Stimulated activated CD4-positive, alpha-beta T cell treated with anti-CD3 and anti-CD28 coated beads, Interleukin-2, amount 100 ng/mL, for 24 hours (primary cell): ENCODE data around the gene SFRP4.

Experiments
- DNase-seq, 2 donors: peaks; one replicate each; pipeline ENCODE4 v3.0.0-alpha.2; 2020

SFRP4 gene

DNA sequence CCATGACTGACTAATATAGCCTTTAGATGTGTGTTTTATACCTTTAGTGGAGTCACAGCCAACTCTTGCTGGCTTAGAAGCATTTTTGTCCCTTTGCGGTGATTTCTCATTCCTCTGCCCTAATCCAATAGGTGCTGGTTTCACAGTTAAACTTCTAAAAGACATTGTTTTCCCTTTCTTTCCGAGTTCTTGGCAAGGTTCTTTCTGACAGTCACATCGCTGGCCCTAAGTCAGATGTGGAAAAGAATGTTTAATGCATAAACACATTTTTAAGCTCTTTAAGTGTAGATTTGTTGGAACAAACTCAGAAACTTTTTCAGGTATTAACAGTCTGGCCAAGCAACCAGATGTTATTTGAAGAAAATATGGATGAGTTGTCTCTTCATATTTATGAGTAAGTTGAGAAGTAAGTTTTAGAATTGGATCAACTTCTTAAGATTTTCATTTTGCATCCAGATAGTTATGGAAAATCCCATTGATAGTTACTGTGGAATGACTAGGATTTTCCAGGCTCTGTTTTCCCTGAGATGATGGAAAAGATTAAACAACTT is 7.9 kb upstream of the SFRP4 start:
- no peak for DNase-seq

- no peak for DNase-seq
Observed at GRCh38 chr7:37923996-37924395, 7.4 kb upstream of the SFRP4 start.

DNA sequence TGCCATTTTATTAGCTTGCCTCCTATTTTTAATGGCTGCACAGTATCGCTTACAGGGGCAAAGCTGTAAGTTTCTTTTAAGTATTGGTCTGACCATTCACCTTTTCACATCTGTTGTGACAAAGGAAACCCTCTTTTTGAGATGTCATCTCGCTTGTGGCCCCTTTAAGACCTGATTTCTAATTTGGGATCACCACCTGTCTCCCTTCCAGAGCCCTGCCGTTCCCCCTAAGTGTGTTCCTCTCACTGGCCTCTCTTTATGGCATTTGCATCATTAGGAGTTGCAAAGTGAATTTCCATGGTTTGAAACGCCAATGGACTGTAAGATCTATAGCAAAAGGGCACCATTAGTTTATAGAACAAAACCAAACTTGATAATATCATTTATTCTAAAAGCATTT is 5.3 kb upstream of the SFRP4 start:
- DNase-seq, result no peak

- DNase-seq, result peak in 1 of 2 donors; percentile 25
Observed at GRCh38 chr7:37920849-37921805, 4.5 kb upstream of the SFRP4 start.

GRCh38 chr7:37920305-37920848 is 3.8 kb upstream of the SFRP4 start, which contains the start of gene EPDR1:
EPDR1 (plus strand) TSS chr7:37920640; CDS start chr7:37920940, 300 bp downstream.
- DNase-seq, result peak in 1 of 2 donors; percentile 34

GRCh38 chr7:37918526-37918925 is 1.9 kb upstream of the SFRP4 start:
- DNase-seq, result no peak

- peak in 1 of 2 donors; percentile 14 for DNase-seq
Observed at GRCh38 chr7:37916017-37916672, 472 bp downstream of the SFRP4 start.

- DNase-seq, result no peak
Observed at GRCh38 chr7:37915438-37915837, 1.2 kb downstream of the SFRP4 start.

DNA sequence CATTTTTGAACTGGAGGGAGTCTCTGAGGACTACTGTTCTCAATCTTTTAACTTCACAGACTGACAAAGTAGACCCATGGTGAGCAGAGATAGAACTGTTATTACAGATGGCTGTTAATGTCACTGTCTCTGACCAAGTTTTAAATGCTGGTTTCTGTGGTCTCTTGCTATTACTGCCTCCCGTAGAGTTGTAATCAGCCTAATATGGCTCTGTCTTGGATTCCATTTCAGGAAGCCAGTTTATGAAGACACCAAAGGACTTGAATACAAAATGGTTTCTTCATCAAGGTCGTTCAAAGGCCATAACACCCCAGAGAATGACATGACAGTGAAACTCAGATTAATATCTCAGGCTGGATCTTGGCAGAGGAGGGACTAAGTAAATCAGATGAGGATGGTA is 3.9 kb downstream of the SFRP4 start:
- no peak for DNase-seq

DNA sequence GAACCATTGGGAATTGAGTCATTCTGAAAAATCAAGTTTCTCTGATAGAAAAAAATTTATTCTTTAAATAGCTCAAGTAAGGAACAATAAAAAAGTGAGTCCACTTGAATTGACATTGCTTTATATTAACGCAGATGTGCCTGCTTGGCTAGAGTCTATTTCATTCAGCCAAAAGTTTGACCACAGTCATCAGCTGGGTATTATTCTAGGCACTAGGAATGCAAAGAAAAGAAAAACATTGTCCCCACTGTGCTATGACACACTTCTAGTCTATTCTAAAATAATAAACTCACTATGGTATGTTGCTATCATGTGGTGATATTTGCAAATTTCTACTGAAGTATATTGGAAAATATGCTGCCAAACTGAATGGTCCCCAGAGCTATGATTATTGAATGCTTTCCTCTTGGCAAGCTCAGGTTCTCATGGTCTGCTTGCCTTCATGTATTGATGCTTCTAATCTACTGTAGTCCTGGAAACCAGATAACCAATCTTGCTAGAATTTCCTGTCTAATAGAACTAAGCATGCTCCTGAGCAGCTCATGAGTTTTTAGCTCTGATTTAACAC is 8.3 kb downstream of the SFRP4 start:
- DNase-seq, result no peak

GRCh38 chr7:37901890-37902524 is 14.6 kb downstream of the SFRP4 start:
- no peak for DNase-seq

GRCh38 chr7:37901236-37901827 is 15.3 kb downstream of the SFRP4 start:
- no peak for DNase-seq

- DNase-seq, result no peak
Observed at GRCh38 chr7:37899712-37900247, 16.8 kb downstream of the SFRP4 start.

- no peak for DNase-seq
Observed at GRCh38 chr7:37894671-37895070, 21.9 kb downstream of the SFRP4 start.

- no peak for DNase-seq
Observed at GRCh38 chr7:37893359-37893758, 23.3 kb downstream of the SFRP4 start.

- no peak for DNase-seq
Observed at GRCh38 chr7:37882086-37882485, 34.5 kb downstream of the SFRP4 start.
